HT-29 (cell line): Measurements from ENCODE around the gene CCDC137. TPM values are rescaled to one million over a fixed set of nuclear protein-coding genes. Genes with fewer than 3 reads are reported as not detected.

Experiments used
- DNase-seq: peaks from one replicate; pipeline ENCODE4 v3.0.0-alpha.2; 2015; ENCODE audit warnings: low spot score
- total RNA-seq: library from RNA; depleted of rRNA; stranded (reverse); fragments of >200 nt; shearing (Covaris generic); gene quantifications from 2 replicates; pipeline ENCODE4 v1.2.3, GENCODE V29; 2014

Gene CCDC137
- total RNA-seq, 1 experiment from 2014 or later: 33.8 TPM

DNA sequence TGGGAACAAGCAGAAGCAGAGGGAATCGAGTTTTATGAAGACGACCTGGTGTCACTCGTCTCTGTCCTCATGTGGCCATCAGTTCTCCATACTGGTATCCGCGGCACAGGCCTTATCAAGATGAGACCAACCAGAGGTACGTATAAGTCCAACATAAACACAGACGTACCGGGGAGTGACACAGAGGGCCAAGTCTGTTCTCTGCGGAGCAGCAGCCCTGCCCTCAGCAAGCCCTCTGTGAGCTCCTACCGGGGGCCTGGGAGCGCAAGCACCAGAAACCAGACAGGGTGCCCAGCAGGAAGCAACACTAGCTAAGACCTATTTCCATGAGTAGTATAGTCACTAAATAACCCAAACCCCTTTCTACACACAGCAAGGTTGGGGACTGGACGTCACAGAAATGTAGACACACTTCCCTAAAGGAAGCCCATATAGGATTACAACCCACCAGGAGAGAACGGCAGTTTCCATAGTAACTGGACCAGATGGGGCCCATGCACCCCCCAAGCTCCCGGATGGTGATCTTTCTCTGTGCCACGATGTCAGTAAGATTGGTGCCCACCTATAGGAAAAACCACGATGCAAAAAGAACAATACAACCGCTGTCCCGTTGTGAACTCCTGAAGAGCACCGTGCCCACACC, 16.1 kb downstream of the CCDC137 start:
- DNase-seq: no peak

DNA sequence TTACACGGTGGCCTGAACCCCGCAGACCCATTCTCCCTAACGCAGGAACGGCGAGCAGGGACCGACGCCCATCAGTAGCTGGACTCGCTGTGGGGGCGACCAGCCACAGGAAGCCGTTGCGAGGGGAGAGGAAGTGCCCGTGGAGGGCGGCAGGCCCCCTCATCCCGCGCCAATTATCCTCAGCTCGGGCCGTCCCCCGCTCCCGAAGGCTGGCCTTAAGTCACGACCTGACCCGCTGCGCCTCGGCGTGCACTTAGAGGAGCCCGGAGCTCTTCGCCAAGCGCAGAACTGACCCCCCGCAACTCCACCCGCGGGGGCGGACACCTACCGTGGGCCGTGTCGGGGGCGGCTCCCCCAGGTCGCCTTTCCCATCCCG, 16.7 kb downstream of the CCDC137 start:
- no peak for DNase-seq

DNA sequence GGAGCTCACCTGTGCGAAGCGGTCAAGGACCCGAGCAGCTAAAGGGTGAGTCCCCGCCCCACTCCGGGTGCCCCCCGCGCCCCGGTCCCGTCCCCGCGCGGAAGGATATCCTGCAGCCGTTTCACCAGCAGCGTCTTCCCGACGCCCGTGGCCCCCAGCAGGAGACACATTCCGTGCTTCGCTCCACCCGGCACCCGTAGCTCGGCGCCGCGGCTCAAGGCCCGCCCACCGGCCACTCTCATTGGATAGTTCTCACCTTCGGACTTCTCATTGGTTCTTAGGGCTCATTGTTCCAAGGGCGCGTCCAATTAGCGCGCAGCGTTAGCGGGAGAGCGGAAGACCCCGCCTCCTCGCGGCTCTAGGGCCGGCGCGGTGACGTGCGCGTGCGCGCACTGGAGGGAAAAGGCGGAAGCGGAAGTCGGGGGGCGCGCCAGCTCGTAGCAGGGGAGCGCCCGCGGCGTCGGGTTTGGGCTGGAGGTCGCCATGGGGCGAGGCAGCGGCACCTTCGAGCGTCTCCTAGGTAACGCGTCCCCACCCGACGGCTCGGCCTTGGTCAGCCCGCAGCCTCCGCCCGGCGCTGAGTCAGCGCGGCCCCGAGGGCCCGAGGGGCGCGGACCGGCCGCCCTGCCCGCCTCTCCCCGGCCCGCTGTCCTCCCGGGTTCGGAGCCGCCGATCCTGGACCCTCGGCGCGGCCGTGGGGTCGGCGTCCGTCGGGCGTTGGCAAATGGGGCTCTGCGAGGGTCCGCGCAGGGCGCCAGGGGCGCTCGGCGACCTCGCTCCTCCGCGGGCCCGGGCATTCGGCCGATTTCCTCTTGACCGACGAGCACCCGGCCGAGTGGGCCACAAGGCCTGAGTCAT, 17.3 kb downstream of the CCDC137 start, which contains the start of the genes ARL16 and HGS:
Gene ARL16 (minus strand): TSS at position 214 of the 858 bp plus-strand sequence. CDS start 44 bp downstream, at position 170.
Gene HGS (plus strand): TSS at position 428 of the 858 bp plus-strand sequence. CDS start 56 bp downstream, at position 484.
- DNase-seq: peak; percentile 99

DNA sequence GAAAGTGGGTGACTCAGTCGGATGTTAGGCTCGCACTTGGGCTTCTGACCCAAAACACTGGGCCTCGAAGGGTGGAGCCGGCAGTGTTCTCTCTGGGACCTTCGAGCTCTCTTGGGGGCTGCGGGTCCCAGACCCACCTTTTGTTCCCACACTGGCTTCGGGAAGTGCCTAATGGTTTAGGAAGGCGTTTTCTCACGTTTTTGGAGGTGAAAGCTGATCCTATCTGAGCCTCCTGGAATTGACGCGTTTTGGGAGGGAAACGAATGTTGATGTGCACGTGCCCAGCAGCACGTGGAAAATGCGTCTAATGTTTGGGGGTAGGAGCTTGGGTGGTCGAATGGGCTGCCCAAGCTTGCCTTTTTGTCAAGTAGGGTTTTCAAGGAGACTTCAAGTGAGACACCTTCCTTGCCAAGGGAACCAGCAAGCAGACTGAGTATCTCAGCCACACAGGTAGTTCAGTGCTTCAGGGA, 17.9 kb downstream of the CCDC137 start:
- no peak for DNase-seq

DNA sequence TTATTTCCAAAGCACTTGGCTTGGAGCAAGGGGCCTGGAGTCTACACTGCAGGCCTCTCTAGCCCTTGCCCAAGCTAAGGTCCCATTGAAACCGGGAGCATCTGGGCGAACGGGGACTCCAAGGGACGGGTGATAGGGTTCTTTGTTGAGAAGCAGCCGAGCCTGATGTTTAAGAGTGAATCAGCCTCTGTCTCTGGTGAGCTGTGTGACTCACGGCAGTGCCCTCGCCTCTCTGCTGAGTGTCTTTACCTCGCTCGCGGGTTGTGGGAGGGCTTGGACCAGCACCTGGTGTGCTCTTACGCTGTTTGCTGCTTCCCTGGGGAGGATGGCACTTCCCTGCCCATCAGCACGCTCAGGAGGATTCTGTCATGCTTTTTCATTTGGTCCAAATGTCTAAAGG, 18.6 kb downstream of the CCDC137 start:
- peak; percentile 29 for DNase-seq

DNA sequence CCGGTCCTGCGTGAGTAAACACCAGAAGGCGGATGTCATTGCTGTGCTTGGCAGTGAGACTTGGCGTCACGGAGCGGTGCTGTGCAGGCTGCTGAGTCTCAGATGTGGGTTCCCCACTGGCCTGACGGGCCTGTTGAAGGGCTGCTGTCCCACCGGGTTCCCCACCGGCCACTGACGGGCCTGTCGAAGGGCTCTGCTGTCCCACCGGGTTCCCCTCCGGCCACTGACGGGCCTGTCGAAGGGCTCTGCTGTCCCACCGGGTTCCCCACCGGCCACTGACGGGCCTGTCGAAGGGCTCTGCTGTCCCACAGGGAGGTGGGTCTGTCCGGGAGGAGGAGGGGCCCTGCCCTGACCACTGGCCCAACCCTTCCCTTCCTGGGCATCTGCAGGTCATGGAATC, 20.1 kb downstream of the CCDC137 start:
- no peak for DNase-seq

DNA sequence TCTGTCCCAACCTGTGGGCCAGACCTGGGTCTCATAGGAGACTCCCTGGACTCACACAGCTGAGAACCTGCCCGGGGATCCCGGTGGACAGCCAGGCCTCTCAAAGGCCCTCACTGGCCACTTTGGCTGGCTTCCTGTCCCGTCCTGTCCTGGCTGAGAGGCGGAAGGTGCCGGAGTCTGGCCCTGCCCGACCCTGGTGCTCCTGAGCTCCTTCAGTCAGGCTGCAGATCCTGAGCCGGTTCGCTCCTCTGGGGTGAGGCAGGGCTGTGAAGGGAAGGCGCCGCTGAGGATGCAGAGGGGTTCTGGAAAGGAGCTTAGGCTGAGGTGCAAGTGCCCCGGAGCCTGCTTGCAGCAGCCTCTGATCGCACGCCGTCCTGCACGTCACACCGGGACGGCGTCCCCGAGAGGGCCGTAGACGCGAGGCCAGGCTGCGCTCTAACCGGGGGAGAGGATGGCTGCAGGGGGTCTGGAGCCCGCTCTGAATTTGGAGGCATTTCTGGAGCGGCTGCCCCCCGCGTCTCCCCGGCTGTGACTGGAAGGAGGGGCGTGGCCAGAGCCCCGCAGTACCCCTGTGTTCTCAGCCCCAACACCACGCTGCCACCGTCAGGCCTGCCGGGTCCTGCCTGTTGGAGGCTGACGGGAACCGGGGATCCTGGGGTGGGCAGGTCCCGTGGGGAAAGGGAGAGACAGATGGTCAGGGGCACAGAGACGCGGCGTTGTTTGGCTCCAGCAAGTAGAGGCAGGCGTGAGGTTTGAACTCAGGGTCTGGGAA, 21.4 kb downstream of the CCDC137 start:
- DNase-seq: no peak

DNA sequence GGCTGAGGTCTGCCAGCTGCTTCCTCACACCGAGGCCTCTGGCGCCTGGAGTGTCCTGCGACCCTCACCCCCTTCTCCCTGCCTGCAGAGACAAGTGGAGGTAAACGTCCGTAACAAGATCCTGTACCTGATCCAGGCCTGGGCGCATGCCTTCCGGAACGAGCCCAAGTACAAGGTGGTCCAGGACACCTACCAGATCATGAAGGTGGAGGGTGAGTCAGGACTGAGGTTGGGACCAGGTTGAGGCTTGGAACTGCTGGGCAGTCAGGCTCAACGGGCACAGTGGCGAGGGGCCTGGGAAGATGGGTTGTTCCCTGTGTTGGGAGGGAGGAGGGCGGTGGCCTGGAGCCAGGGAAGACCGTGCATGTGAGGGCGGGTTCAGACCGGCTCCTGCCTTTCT, 22.1 kb downstream of the CCDC137 start:
- DNase-seq: no peak

DNA sequence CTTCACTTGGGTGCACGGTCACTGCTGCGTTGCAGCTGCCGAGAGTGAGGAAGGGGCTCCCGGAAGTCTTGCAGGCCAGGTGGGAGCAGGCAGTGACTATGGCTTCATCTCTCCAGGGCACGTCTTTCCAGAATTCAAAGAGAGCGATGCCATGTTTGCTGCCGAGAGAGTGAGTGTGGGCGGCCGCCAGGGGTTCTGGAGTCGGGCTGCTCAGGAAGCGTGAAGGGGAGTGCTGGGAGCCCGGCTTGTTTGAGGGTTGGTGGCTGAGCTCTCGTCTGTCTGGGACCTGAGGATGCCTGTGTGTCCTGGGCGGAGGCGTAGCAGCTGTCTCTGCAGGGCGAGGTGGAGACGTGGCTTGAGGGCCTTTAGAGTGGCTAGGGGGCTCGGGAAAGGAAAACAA, 23.5 kb downstream of the CCDC137 start:
- DNase-seq: no peak

DNA sequence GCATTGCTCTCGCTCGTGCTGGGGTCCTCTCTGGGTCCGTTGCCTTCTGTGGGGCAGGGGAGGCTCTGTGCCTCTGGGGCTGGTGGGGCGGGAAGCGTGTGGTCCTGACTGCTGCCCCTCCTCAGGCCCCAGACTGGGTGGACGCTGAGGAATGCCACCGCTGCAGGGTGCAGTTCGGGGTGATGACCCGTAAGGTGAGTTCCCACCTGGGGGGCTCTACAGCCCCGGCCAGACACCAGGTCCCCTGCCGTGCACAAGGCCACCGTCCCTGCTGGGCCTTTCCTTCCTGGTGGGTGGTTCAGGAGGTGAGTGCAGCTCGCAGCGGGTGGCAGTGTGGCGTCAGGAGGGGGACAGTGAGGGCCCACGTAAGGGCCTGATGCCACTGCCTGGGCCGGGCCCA, 24.0 kb downstream of the CCDC137 start:
- no peak for DNase-seq

DNA sequence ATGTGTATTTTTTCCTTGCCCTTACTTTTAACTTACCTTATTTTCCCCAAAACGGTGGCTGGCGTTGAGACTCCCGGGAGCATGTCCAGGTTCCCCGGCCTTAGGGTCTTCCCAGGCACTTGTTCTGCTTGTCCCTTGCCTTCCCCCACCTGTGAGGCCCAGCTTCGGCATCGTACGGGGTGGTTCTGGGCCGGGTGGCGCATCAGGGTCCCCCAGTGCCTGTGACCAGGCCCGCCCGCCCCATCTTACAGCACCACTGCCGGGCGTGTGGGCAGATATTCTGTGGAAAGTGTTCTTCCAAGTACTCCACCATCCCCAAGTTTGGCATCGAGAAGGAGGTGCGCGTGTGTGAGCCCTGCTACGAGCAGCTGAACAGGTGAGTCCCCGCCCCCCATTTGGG, 24.7 kb downstream of the CCDC137 start:
- no peak for DNase-seq

DNA sequence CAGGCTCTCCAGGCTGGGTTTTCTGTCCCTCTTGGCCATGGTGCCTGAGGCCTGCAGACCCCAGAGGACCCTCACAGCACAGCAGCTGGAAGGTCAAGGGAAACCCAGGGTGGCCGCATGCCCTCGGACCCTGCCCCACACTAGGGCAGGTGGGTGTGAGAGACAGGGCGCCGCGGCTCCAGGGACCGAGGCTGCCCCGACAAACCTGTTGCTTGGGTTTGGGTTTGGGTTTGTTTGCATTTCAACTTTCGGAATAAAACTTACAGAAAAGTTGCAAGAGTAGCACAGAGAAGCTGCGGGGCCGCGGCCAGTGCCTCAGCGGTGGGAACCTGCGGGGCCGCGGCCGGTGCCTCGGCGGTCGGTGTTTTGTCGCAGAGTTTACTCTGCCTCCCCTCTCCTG, 25.1 kb downstream of the CCDC137 start:
- DNase-seq: no peak

DNA sequence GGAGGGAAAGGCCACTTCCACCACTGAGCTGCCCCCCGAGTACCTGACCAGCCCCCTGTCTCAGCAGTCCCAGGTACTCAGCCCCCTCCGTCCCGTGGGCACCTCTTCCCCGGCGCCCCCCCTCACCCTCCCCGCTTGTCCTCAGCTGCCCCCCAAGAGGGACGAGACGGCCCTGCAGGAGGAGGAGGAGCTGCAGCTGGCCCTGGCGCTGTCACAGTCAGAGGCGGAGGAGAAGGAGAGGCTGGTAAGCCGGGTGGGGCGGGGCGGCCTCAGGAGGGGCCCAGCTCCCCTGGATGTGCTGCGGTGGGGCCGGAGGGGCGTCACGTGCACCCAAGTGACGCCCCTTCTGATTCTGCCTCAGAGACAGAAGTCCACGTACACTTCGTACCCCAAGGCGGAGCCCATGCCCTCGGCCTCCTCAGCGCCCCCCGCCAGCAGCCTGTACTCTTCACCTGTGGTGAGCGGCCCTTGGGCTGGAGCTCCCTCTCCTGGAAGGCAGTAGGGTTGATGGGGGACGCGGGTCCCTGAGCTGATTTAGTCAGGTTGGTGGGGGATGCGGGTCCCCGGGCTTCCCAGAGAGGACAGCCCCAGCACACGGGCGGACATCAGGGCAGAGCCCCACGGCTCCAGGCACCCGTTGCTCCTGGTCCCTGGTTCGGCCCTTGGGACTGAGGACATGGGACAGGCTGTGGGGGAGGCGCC, 27.1 kb downstream of the CCDC137 start:
- DNase-seq: no peak

DNA sequence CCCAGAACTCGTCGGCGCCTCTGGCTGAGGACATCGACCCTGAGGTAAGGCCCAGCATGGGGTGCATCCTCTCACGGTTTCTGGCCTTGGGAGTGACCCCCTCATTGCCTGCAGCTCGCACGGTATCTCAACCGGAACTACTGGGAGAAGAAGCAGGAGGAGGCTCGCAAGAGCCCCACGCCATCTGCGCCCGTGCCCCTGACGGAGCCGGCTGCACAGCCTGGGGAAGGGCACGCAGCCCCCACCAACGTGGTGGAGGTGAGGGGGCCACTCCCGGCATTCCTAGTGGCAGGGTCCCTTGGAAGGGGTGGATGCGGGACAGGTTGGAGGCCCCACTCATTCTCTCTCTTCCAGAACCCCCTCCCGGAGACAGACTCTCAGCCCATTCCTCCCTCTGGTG, 28.3 kb downstream of the CCDC137 start:
- no peak for DNase-seq

DNA sequence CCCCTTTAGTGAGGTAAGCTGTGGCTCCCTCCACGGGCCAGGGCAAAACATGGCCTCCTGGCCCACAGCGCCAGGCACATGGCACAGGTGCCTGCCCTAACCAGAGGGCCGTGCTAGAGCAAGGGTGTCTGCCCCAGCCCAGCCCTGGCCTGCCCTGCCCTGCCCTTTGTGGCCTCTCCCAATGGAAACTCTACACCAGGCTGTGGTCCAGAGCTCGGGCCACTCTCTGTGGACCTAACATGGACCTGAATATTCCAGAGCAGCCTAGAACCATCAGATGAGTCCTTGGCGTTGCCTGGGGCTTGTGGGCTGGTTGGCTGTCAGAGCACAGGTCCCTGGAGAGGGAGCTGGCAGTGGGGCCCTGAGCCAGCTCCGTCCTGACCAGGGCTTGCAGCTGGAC, 28.7 kb downstream of the CCDC137 start:
- no peak for DNase-seq

DNA sequence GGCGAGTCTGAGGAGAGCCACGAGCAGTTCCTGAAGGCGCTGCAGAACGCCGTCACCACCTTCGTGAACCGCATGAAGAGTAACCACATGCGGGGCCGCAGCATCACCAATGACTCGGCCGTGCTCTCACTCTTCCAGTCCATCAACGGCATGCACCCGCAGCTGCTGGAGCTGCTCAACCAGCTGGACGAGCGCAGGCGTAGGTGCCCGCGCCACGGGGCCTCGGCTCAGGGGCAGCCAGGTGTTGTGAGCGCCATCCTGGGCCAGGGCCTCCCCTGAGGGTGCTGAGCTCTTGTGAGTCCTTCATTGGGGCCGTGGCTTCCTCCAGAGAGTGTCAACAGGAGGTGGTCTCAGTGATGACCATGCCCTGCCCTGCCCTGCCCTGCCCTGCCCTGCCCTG, 29.3 kb downstream of the CCDC137 start:
- no peak for DNase-seq

DNA sequence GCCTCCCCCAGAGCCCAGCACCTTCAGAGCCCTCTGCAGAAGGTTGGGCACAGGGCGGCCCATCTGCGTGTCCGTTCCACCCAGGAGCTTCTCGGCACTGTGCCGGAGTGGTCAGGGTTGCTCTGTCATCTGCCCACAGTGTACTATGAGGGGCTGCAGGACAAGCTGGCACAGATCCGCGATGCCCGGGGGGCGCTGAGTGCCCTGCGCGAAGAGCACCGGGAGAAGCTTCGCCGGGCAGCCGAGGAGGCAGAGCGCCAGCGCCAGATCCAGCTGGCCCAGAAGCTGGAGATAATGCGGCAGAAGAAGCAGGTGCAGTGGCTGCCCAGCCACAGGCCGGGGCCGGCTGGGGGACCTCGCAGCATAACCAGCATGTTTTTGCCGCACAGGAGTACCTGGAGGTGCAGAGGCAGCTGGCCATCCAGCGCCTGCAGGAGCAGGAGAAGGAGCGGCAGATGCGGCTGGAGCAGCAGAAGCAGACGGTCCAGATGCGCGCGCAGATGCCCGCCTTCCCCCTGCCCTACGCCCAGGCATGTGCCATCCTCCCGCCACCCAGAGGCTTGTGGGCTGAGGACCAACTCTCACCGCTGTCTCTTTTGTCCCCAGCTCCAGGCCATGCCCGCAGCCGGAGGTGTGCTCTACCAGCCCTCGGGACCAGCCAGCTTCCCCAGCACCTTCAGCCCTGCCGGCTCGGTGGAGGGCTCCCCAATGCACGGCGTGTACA, 29.8 kb downstream of the CCDC137 start:
- no peak for DNase-seq

DNA sequence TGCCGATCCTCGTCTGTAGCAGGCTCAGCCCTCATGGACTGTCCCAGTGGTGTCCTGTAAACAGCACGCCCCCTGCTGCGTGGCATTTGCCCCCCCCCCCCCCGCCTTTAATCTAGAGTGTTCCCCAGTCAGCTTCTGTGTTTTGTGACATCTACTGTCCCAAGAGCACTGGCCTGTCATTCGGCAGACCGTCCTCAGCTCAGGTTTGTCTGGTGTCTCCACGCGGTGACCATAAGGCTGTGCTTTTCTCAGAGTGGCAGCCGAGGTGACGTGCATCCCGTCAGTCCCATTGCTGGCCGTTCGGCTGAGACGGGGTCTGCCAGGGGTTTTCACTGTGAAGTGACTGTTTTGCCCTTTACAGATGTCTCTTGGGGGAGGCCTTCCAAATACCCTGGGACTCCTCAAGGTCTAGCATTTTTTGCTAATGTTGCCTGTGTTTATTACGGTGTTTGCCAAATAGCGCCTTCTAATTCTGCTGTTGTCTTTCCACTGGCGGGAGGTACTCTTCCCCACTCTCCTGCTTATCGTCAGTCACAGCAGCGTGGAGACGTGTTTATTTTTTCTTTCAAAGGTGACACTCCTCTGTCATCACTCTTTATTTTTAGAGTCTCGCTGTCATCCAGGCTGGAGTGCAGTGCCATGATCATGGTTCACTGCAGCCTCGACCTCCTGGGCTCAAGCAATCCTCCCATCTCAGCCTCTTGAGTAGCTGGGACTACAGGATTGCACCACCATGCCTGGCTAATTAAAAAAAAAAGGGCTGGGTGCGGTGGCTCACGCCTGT, 30.9 kb downstream of the CCDC137 start:
- no peak for DNase-seq

DNA sequence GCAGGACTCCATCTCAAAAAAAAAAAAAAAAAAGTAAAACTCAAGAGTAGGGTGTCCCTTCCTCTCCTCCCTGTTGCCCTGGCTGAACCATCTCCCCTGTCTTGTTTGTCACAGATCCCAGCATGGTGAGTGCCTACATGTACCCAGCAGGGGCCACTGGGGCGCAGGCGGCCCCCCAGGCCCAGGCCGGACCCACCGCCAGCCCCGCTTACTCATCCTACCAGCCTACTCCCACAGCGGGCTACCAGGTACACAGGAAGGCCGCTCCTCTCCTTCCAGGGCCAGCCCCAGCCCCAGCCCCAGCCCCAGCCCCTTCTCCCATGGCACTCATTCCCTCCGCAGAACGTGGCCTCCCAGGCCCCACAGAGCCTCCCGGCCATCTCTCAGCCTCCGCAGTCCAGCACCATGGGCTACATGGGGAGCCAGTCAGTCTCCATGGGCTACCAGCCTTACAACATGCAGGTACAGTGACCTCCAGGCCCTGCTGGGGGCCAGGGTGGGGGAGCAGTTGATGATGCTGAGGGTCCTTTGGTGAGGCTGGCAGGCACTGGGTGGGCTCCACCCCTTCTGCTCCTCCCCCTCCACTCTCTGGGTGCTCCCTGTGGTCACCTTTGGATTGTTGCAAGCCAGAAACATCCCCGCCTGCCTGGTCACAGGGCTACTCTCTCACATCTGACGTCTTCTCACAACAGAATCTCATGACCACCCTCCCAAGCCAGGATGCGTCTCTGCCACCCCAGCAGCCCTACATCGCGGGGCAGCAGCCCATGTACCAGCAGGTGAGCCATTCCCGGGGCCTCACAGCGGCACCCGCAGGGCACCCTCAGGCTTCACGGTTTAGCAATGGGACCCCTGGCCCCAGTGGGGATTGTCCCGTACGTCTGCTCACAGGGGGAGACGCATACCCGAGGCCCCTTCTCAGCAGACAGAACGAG, 34.1 kb downstream of the CCDC137 start:
- DNase-seq: no peak
